Heart right ventricle (tissue), 12 donors: Measurements from ENCODE around the gene CARHSP1. TPM values are rescaled to one million over a fixed set of nuclear protein-coding genes. Genes with fewer than 3 reads are reported as not detected.

Experiments
- polyA plus RNA-seq, 2 donors: library from polyadenylated mRNA; stranded (reverse); fragments of 200-250 nt; gene quantifications; one replicate each; pipeline ENCODE4 v1.2.3, GENCODE V29; 2013
- total RNA-seq, 10 donors: library from RNA; stranded (reverse); fragmentation: NEBNext Ultra II Directional in 3 of 10; extraction: Animal tissue kit (Norgen Biotek cat#: 25700) in 3 of 10; gene quantifications; one replicate each; pipeline versions ENCODE4 v1.2.1 to v1.2.4, GENCODE V29; 2021 to 2023
- donor health status: ischemic (EF 13 %, LVEDD 7.1; RV severe dilation, severe dysfunction).
- donor health status: healthy with polysubstance abuse.
- donor health status: DM: no; HTN: yes; CAD: no.
- donor health status: DM: no; HTN: no; CAD: no.
- donor health status: ischemic (EF 25% LVEDD 6.9; RV normal size, moderate dysfunction).
- donor health status: ischemic (EF 25% LVEDD 5.7; RV mildly dilated, moderate dysfunction).
- donor health status: healthy.
- donor health status: nonischemic (EF 11% LVEDD 7.7; RV severe dilation, severe dysfunction).
- donor health status: DM: yes; HTN: yes; CAD: no.
- donor health status: PGD.
- donor health status: ischemic (EF 29% LVEDD 5.4; RV normal size, mild dysfunction).
- donor health status: nonischemic (EF 23%, LVEDD 6.1; RV moderate dilation, normal function).

Gene CARHSP1
- total and polyA plus RNA-seq, 12 donors, result 12.7 to 76.3 (median 28.8) TPM

Other genes starting within 250 kb of the CARHSP1 start
- gene METTL22, start 247.3 kb downstream of the CARHSP1 start, total RNA-seq, result 10 to 100 TPM; 23.5 to 36.4 (median 32.9) TPM
- 10 to 100 TPM; 53.3 to 64.5 TPM for gene METTL22, start 247.3 kb downstream of the CARHSP1 start, polyA plus RNA-seq
- gene ABAT, start 194.4 kb downstream of the CARHSP1 start, total RNA-seq, result 10 to 100 TPM in 7 of 10 donors, 1 to 10 TPM in 3; 3.7 to 35.9 (median 17.7) TPM
- 10 to 100 TPM in 1 of 2 donors, 1 to 10 TPM in 1; 2.2 to 10.3 TPM for gene ABAT, start 194.4 kb downstream of the CARHSP1 start, polyA plus RNA-seq
- gene TMEM186, start 71.4 kb downstream of the CARHSP1 start, total RNA-seq, result 10 to 100 TPM in 9 of 10 donors, 1 to 10 TPM in 1; 9.5 to 15.1 (median 13.9) TPM
- gene TMEM186, start 71.4 kb downstream of the CARHSP1 start, polyA plus RNA-seq, result 10 to 100 TPM in 1 of 2 donors, 1 to 10 TPM in 1; 7.5 to 15.0 TPM
- 10 to 100 TPM; 11.5 to 25.9 (median 13.9) TPM for gene PMM2, start 71.2 kb downstream of the CARHSP1 start, total RNA-seq
- 10 to 100 TPM in 1 of 2 donors, 1 to 10 TPM in 1; 9.4 to 24.6 TPM for gene PMM2, start 71.2 kb downstream of the CARHSP1 start, polyA plus RNA-seq
- gene LITAFD, start 13.3 kb upstream of the CARHSP1 start, total RNA-seq, result not detected
- gene LITAFD, start 13.3 kb upstream of the CARHSP1 start, polyA plus RNA-seq, result not detected
- gene USP7, start 94.9 kb upstream of the CARHSP1 start, total RNA-seq, result 10 to 100 TPM; 59.0 to 84.8 (median 67.1) TPM
- gene USP7, start 94.9 kb upstream of the CARHSP1 start, polyA plus RNA-seq, result 10 to 100 TPM; 22.2 to 24.9 TPM
- 10 to 100 TPM; 57.2 to 74.7 (median 64.1) TPM for gene HAPSTR1, start 222.6 kb upstream of the CARHSP1 start, total RNA-seq
- gene HAPSTR1, start 222.6 kb upstream of the CARHSP1 start, polyA plus RNA-seq, result 10 to 100 TPM; 10.2 to 11.7 TPM